Liver (tissue), 9 donors: Measurements from ENCODE around the gene STOX2. TPM values are rescaled to one million over a fixed set of nuclear protein-coding genes. Genes with fewer than 3 reads are reported as not detected.
A peak's percentile ranks its signal among the peaks of the same experiment; 100 is the strongest.

Source experiments
- DNase-seq: peaks from one replicate; pipeline ENCODE4 v3.0.0-alpha.2; 2017; ENCODE audit warnings: low spot score
- H3K27ac ChIP-seq, 2 donors: one replicate each; pipeline ENCODE4 v1.7.0; 2013; ENCODE audit warnings: inconsistent platforms in 2 of 2, low read length in 2 of 2, control low read depth in 1 of 2, low read depth in 1 of 2, mild to moderate bottlenecking in 1 of 2
- H3K27me3 ChIP-seq, 4 donors: one replicate each; pipeline versions ENCODE4 v1.6.1 to v1.7.0; 2013; ENCODE audit warnings: low read length in 3 of 4, inconsistent platforms in 1 of 4, mild to moderate bottlenecking in 1 of 4, moderate library complexity in 1 of 4; ENCODE audit not compliant: control insufficient read depth in 4 of 4, insufficient read depth in 4 of 4
- H3K36me3 ChIP-seq, 4 donors: one replicate each; pipeline versions ENCODE4 v1.6.1 to v1.7.0; 2013; ENCODE audit warnings: low read length in 3 of 4, mild to moderate bottlenecking in 3 of 4, low read depth in 1 of 4, moderate library complexity in 1 of 4; ENCODE audit not compliant: control insufficient read depth in 4 of 4, insufficient read depth in 3 of 4
- H3K4me1 ChIP-seq, 4 donors: one replicate each; pipeline versions ENCODE4 v1.6.1 to v1.7.0; 2013; ENCODE audit warnings: low read length in 3 of 4, mild to moderate bottlenecking in 3 of 4, moderate library complexity in 1 of 4; ENCODE audit not compliant: control insufficient read depth in 4 of 4, insufficient read depth in 4 of 4
- H3K4me3 ChIP-seq, 3 donors: one replicate each; pipeline versions ENCODE4 v1.6.1 to v1.7.0; 2013; ENCODE audit warnings: low read length in 3 of 3, control low read depth in 1 of 3, low read depth in 1 of 3, mild to moderate bottlenecking in 1 of 3
- H3K9ac ChIP-seq, 2 donors: one replicate each; pipeline ENCODE4 v1.7.0; 2013; ENCODE audit warnings: low read length in 2 of 2, mild to moderate bottlenecking in 2 of 2, moderate library complexity in 2 of 2, control low read depth in 1 of 2, low read depth in 1 of 2
- H3K9me3 ChIP-seq, 4 donors: one replicate each; pipeline versions ENCODE4 v1.6.1 to v1.7.0; 2013; ENCODE audit warnings: low read length in 3 of 4; ENCODE audit not compliant: control insufficient read depth in 4 of 4
- ATF3 ChIP-seq: IDR thresholded peaks from 2 replicates; pipeline ENCODE4 v1.6.1; 2016; ENCODE audit warnings: antibody characterized with exemption
- CTCF ChIP-seq: fragments of 150-350 bp; IDR thresholded peaks from 2 replicates; pipeline ENCODE4 v1.5.1; 2017; ENCODE audit warnings: improper control_type of control experiment, low read depth, low read length; ENCODE audit not compliant: missing input control
- EGR1 ChIP-seq, 2 donors: IDR thresholded peaks; 2 replicates each; pipeline ENCODE4 v1.6.1; 2016 to 2018; ENCODE audit warnings: antibody characterized with exemption in 2 of 2, low read depth in 2 of 2
- FOXA1 ChIP-seq: IDR thresholded peaks from 2 replicates; pipeline ENCODE4 v1.6.1; 2016; ENCODE audit warnings: antibody characterized with exemption
- FOXA2 ChIP-seq: IDR thresholded peaks from 2 replicates; pipeline ENCODE4 v1.6.1; 2016; ENCODE audit warnings: antibody characterized with exemption
- HNF4A ChIP-seq, 2 donors: conservative IDR thresholded peaks; 2 replicates each; pipeline ENCODE4 v1.6.1; 2016; ENCODE audit warnings: antibody characterized with exemption in 2 of 2, mild to moderate bottlenecking in 2 of 2
- HNF4G ChIP-seq: IDR thresholded peaks from 2 replicates; pipeline ENCODE4 v1.6.1; 2016; ENCODE audit warnings: antibody characterized with exemption
- JUND ChIP-seq, 2 donors: IDR thresholded peaks; 2 replicates each; pipeline ENCODE4 v1.6.1; 2016; ENCODE audit warnings: antibody characterized with exemption in 2 of 2
- MAX ChIP-seq: IDR thresholded peaks from 2 replicates; pipeline ENCODE4 v1.6.1; 2016; ENCODE audit warnings: antibody characterized with exemption
- NR2F2 ChIP-seq: IDR thresholded peaks from 2 replicates; pipeline ENCODE4 v1.6.1; 2016; ENCODE audit warnings: antibody characterized with exemption
- RAD21 ChIP-seq, 2 donors: IDR thresholded peaks; 2 replicates each; pipeline ENCODE4 v1.6.1; 2016; ENCODE audit warnings: antibody characterized with exemption in 2 of 2, mild to moderate bottlenecking in 2 of 2
- REST ChIP-seq: IDR thresholded peaks from 2 replicates; pipeline ENCODE4 v1.6.1; 2016; ENCODE audit warnings: antibody characterized with exemption, mild to moderate bottlenecking
- SP1 ChIP-seq: IDR thresholded peaks from 2 replicates; pipeline ENCODE4 v1.6.1; 2018; ENCODE audit warnings: antibody characterized with exemption, mild to moderate bottlenecking
- TAF1 ChIP-seq: conservative IDR thresholded peaks from 2 replicates; pipeline ENCODE4 v1.6.1; 2016; ENCODE audit warnings: antibody characterized with exemption, mild to moderate bottlenecking
- YY1 ChIP-seq: IDR thresholded peaks from 2 replicates; pipeline ENCODE4 v1.6.1; 2016; ENCODE audit warnings: antibody characterized with exemption, mild to moderate bottlenecking
- ZBTB33 ChIP-seq: IDR thresholded peaks from 2 replicates; pipeline ENCODE4 v1.6.1; 2016; ENCODE audit warnings: antibody characterized with exemption
- WGBS: extraction: QIAGEN DNeasy Blood & Tissue Kit; methylation state at CpG from one replicate; pipeline ENCODE4 v1.1.7; 2013; 5-methylcytosine and 5-hydroxymethylcytosine counted together
- polyA plus RNA-seq, 2 donors: library from polyadenylated mRNA; stranded (reverse) in 1 of 2; unstranded in 1 of 2; fragments of 200-250 nt in 1 of 2; fragments of >200 nt in 1 of 2; fragmentation: Nextera tagmentation in 1 of 2; extraction: Ambion mirVana in 1 of 2; gene quantifications; one replicate each; pipeline versions ENCODE4 v1.2.1 to v1.2.3, GENCODE V29; 2013 to 2015
- total RNA-seq, 2 donors: library from RNA; depleted of rRNA; stranded (reverse); fragments of >200 nt; gene quantifications; one replicate each; pipeline ENCODE4 v1.2.3, GENCODE V29; 2014
- donor health status: healthy.
- donor health status: healthy.
- donor health status: healthy.
- donor health status: healthy.
- donor health status: healthy.

Gene STOX2
- total and polyA plus RNA-seq, 4 donors: 1.4 to 12.6 (median 1.6) TPM

GRCh38 chr4:183905593-183906488, 734 bp downstream of the STOX2 start:
- Histone ChIP-seq H3K4me3 (peak overlapping the region; percentile 63 to 78 (median 74)), H3K36me3 (no peaks in the 10 kb centered on the region), H3K27me3 (no peaks in the 10 kb centered on the region), H3K9ac (peak overlapping the region in 1 of 2 donors; percentile 26), H3K9me3 (no peaks in the 10 kb centered on the region), H3K4me1 (peaks cover 3 to 25% (median 14%) of the 10 kb centered on the region in 4 donors), H3K27ac (peak overlapping the region; percentile 57 to 75)
- WGBS: under 1% methylated on average over 93 of the region's 93 CpGs
- no peak for TF ChIP-seq HNF4G
- TF ChIP-seq CTCF: no peak
- no peak for TF ChIP-seq SP1
- TF ChIP-seq FOXA2: no peak
- no peak for TF ChIP-seq ZBTB33
- TF ChIP-seq EGR1 (IDR thresholded peaks at IDR 0.05; ENCODE audit: low read depth in 2 of 2): no peak
- no peak for TF ChIP-seq MAX
- no peak for TF ChIP-seq YY1
- no peak for TF ChIP-seq HNF4A (conservative IDR thresholded peaks at IDR 0.05)
- TF ChIP-seq ATF3: no peak
- TF ChIP-seq FOXA1: no peak
- TF ChIP-seq JUND (IDR thresholded peaks at IDR 0.05): no peak
- TF ChIP-seq REST: no peak
- DNase-seq: no peak

- Histone ChIP-seq H3K9me3 (no peaks in the 10 kb centered on the region), H3K36me3 (no peaks in the 10 kb centered on the region), H3K9ac (no peak overlapping the region), H3K27me3 (no peaks in the 10 kb centered on the region), H3K4me3 (peak overlapping the region in 2 of 3 donors; percentile 63 to 78), H3K4me1 (peaks cover 3 to 25% (median 14%) of the 10 kb centered on the region in 4 donors), H3K27ac (no peak overlapping the region)
- no peak for DNase-seq
- 3% methylated on average over 25 of the region's 25 CpGs for WGBS
- TF ChIP-seq REST (no peak), MAX (no peak), HNF4G (no peak), ATF3 (no peak), FOXA1 (no peak), FOXA2 (no peak), TAF1 (no peak), ZBTB33 (no peak), EGR1 (IDR thresholded peaks at IDR 0.05; ENCODE audit: low read depth in 2 of 2) (no peak), NR2F2 (no peak), HNF4A (conservative IDR thresholded peaks at IDR 0.05) (no peak), RAD21 (IDR thresholded peaks at IDR 0.05) (no peak), YY1 (no peak)
Measured at GRCh38 chr4:183906489-183906738, 1.3 kb downstream of the STOX2 start.
